DMS114 treated with DMSO at 0.1 percent for 48 hours (cell line): ENCODE measurements around the gene PAXIP1.

ENCODE experiments used
- DNase-seq: peaks from one replicate; lab custom pipeline; 2025; ENCODE audit not compliant: unreplicated experiment; lab: John Stamatoyannopoulos, UW

The PAXIP1 gene

GRCh38 chr7:154996101-154996500 lies 6.8 kb downstream of the PAXIP1 start:
- no peak for DNase-seq

DNA sequence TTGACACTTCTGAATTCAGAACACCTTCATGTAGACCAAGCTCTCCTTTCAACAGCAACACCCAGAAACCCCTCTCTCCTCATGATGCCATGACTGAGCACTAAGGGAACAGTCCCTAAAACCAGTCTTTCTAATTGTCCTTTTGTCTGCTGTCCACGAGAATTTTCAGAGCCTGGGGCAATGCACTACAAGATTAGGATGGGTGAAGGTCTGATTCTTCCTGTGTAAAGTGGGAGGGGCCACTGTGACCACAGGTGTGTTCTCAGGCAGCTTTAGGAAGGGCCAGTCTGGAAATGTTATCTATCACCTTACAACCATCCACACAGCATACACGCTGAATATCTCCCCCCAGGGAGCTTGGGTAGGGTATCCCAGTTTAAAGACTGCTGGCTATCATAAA lies 7.9 kb downstream of the PAXIP1 start:
- no peak for DNase-seq

- no peak for DNase-seq
Measured at GRCh38 chr7:154990964-154991540, 11.9 kb downstream of the PAXIP1 start.

DNA sequence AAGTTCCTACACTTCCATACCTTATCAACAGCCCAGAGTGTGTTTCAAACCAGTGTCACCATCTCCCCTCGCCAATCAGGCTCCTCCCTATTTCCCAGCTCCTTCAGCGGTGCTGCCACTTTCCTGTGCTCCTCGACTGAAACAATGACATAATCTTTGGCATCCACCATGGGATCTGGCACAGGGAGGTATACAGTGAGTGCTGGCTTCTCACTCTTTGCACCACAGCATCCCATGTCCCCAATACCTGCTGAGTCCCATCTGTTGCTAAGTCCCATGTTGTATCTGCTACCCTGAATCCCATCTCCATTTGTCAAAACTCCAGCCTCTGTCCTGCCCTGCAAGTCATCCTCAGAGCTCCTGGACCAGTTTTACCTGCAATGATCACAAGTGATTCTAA lies 15.4 kb downstream of the PAXIP1 start:
- no peak for DNase-seq

- no peak for DNase-seq
Measured at GRCh38 chr7:154986200-154986945, 16.6 kb downstream of the PAXIP1 start.

- no peak for DNase-seq
Measured at GRCh38 chr7:154985230-154985629, 17.7 kb downstream of the PAXIP1 start.

DNA sequence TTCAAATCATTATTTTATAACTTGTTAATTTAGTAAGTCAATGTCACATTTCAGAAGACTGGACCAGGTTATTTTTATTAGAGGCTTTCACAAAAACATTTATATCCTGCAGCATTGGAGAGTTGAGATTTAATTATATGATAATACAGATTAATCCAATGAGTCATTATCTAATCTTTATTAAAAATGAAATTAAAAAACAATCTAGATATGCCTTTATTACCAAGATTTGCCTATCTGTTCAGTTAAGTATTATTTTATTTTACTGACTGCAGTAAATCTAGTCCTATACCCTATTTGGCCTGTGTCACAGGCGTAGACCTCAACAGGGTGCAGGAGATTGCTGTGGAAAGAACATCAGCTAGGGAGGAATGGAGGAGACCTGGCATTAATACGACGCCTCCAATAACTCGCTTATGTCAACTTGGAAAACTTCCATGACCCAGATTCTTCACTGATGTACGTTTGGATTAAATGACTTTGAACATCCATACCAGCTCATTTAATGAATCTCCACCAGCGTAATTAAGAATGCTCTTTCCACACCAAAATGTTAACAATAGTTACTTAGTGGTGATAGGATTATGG lies 18.2 kb downstream of the PAXIP1 start:
- DNase-seq: no peak

DNA sequence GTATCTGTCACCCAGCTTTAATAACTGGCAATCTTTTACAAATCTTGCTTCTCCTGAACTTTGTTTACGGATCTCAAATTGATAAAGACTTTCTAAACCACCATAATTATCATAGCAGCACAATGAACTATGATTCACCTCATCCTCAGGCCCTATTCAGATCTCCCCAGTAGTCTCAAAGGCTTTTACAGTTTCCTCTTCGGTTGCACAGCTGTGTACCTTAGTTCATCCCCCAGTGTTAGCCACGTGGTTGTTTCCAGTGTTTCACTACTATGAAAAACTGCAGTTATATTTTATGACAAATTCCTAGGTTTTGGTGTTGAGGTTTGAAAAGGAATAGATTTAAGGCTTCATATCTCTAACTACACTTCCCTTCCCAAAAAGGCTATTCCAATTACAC lies 24.9 kb downstream of the PAXIP1 start:
- no peak for DNase-seq

DNA sequence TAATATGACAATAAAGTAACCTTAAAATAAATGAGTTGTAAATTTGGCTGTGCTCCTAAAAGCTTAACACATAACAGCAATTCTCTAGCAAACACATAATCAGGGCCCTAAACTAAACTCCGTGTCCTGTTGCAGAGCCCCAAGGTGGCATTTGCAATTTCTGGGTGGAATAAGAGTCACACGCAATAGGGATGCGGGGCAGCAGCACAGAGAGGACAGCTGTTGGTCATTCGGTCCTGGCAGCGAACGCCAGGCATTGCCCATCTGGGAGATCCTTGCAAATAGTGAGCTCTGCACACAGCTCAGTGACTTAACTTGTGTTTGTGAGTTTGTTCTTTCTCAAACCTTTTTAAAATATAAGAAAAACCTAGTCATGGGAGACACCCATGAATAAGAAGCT lies 25.7 kb downstream of the PAXIP1 start:
- no peak for DNase-seq

DNA sequence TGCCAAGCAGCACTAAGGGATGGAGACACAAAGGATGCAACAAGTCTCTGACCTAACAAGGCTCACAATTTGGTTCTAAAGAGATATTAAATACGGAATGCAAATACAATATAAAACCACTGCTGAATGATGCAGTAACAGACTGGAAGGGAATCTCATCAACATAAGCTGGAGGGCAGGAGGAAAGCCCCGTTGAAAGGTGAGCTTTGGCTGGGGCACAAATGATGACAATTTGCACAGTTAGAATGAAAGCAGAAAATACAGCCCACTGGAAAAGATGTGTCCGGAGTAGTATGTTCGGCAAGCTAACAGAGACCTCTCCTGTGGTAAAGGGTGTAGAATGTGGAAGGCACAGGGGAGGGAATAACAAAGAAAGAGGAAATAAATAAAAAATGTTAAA lies 26.1 kb downstream of the PAXIP1 start:
- DNase-seq: no peak

DNA sequence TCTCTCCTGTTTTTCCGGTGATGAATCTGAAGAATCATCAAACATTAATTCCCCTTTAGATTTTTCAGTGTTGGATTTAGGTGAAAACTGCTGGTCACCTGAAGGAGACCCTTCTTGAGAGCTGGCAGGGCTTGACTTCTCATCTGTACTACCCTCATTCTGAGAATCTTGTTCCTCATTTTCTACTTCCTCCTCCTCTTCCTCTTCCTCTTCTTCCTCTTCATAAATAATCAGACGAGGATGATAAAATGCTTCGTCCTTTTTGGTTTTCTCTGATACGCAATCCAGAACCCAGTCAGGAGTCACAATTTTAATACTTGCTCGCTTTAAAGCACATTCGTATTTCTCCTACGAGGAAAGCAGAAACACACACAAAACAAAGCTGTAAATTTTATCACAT lies 26.9 kb downstream of the PAXIP1 start:
- no peak for DNase-seq

DNA sequence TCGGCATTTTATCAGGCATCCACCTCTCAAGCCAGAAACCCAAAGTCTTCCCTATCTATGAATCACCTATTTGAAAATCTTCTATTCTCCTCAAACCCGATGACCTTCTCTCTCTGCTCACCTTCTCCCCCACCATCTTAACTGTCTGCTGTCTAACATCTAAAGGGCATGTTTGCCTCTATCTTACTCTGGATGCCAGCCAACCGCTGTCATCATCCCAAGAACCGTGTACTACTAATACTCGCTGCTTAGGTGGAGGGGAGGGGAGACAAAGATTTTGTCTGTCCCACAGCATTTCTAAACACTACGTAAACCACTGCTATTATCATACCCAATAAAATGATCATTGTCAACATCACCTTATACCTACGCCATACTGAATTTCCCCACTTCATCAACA lies 29.5 kb downstream of the PAXIP1 start:
- DNase-seq: no peak

- DNase-seq: no peak
Measured at GRCh38 chr7:154968336-154969001, 34.5 kb downstream of the PAXIP1 start.

GRCh38 chr7:154967401-154967955 lies 35.4 kb downstream of the PAXIP1 start:
- no peak for DNase-seq

DNA sequence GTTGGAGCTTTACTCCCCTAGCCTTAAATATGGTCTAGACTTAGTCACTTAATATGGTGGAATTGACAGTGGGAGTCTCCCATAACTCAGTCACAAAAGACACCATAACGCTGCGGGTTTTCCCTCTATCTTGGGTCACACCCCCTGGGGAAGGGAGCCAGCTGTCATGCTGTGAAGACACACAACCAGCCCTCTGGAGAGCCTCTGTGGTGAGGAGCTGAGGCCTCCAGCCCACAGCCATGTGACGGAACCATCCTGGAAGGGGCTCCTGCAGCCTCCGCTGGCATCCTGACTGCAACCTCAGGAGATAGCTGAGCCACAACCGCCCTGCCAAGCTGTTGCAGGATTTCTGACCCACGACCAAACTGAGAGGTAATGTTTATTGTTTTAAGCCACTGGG lies 37.9 kb downstream of the PAXIP1 start:
- DNase-seq: no peak

DNA sequence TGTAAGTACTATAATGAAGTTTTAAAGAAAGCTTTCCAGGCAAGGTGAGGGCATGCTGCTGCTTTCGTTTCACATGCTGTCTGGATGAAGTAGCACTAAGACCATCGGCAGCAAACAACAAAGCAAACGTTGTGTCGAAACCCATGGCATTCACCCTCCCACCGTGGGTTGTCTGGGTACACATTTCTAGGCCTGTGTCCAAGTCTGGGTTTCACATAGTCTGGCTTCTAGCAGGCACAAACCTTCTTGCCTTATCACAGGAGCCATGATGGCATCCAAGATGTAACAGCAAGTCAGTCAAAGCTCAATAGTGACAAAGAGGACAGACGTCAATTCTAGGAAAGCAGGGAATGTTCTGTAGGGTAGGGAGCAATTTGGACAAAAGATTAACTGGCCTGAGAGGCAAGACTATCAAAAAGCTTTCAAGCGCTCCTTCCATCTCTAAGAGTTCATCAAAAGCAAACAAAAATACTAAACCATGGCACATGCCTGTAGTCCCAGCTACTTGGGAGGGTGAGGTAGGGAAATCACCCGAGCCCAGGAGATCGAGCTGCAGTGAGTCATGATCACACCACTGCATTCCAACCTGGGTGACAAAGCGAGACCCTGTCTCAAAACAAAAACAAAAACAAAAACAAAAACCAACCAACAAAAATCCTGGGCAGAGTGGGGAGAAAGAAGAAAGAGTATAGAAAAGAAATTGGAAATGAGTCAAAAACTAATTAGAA lies 42.7 kb downstream of the PAXIP1 start:
- DNase-seq: no peak

DNA sequence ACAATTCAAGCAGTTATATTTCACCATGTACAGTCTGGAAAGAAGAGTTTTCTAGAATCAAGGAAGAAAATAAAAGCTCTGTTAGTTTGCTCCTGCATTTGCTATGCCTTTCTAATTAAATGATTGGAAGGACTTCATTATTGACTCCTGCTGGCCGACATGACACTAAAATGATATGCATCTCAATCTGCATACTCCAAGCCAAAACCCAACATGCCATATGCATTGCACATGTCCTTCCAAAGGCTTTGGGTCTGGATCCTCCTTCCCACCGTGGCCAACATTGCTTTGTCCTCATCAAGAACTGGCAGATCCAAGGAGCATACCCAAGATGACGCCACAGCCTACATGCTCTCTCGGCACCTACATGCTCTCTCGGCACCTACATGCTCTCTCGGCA lies 46.5 kb downstream of the PAXIP1 start:
- DNase-seq: no peak

GRCh38 chr7:154953006-154953684 lies 49.8 kb downstream of the PAXIP1 start:
- DNase-seq: peak; percentile 9

DNA sequence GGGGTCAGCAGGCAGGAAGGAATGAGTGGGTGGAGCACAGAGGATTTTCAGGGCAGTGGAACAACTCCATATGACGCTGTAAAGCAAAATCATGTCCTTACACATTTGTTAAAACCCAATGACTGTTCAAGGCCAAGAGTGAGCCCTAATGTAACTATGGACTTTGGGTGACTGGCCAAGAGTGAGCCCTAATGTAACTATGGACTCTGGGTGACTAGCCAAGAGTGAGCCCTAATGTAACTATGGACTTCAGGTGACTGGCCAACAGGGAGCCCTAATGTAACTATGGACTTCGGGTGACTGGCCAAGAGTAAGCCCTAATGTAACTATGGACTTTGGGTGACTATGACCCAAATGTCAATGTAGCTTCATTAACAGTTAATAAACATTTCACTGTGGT lies 52.0 kb downstream of the PAXIP1 start:
- no peak for DNase-seq

- DNase-seq: no peak
Measured at GRCh38 chr7:154947604-154948003, 55.3 kb downstream of the PAXIP1 start.

DNA sequence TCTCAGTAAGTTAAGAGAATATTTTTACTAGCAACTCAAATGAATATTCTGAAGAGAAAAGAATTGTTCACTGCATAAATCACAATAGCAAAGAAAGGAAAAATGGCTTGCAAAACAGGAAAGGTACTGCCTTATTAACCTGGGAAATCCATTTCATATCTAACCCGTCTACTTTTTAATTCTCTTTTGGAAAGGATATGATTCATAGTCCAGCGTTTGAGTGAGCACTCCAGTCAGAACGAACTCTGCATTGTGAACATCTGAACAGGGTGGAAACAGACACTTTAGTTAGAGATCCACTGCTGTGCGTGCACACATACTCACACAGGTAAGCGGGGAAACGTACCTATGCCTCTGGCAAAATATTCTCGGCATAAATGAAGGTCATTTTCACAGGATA lies 56.8 kb downstream of the PAXIP1 start:
- DNase-seq: no peak
